Activated T-cell treated with anti-CD3 and anti-CD28 coated beads, Interleukin-2, amount 50 U/mL, for 72 hours (primary cell): ENCODE results near the gene ERG28. TPM values are rescaled to one million over a fixed set of nuclear protein-coding genes. Genes with fewer than 3 reads are reported as not detected.

Experiments
- ATAC-seq, 2 donors: fragments of 150-1000 bp; cut with Tn5 transposase; replicated peaks in 1 of 2; 2 replicates each; pipeline ENCODE4 v1.10.0; 2021; ENCODE audit warnings: moderate library complexity in 2 of 2, mild to moderate bottlenecking in 1 of 2
- DNase-seq, 2 donors: peaks; one replicate each; pipeline ENCODE4 v3.0.0; 2021 to 2022; ENCODE audit warnings: mixed read lengths in 1 of 2
- H3K27ac Mint-ChIP-seq: one replicate; pipeline ENCODE4 v1.8.0; 2022; ENCODE audit warnings: mild to moderate bottlenecking, moderate library complexity, mixed read lengths
- H3K27me3 Mint-ChIP-seq: one replicate; pipeline ENCODE4 v1.8.0; 2022; ENCODE audit warnings: low read depth, mixed read lengths
- H3K36me3 Mint-ChIP-seq, 2 donors: one replicate each; pipeline ENCODE4 v1.8.0; 2022; ENCODE audit warnings: mixed read lengths in 2 of 2, mild to moderate bottlenecking in 1 of 2; ENCODE audit not compliant: insufficient read depth in 2 of 2
- H3K4me1 Mint-ChIP-seq: one replicate; pipeline ENCODE4 v1.8.0; 2022; ENCODE audit warnings: low read depth, mixed read lengths
- H3K4me3 Mint-ChIP-seq, 2 donors: one replicate each; pipeline ENCODE4 v1.8.0; 2022; ENCODE audit warnings: mild to moderate bottlenecking in 2 of 2, mixed read lengths in 2 of 2, moderate library complexity in 2 of 2
- H3K9me3 Mint-ChIP-seq, 2 donors: one replicate each; pipeline ENCODE4 v1.8.0; 2022; ENCODE audit warnings: mixed read lengths in 2 of 2
- total RNA-seq, 2 donors: library from RNA; stranded (reverse); gene quantifications; one replicate each; pipeline ENCODE4 v1.2.3, GENCODE V29; 2022

The ERG28 gene
- total RNA-seq, 2 donors from 2014 or later = 14.5 to 15.5 TPM

GRCh38 chr14:75628816-75629215, 31.9 kb downstream of the ERG28 start:
- Mint-ChIP-seq H3K9me3 (no peaks in the 10 kb centered on the region), H3K36me3 (no peaks in the 10 kb centered on the region), H3K27me3 (no peaks in the 10 kb centered on the region), H3K4me3 (no peak overlapping the region), H3K27ac (no peak overlapping the region), H3K4me1 (no peaks in the 10 kb centered on the region)
- ATAC-seq (no peak), DNase-seq (no peak)

GRCh38 chr14:75627406-75627805, 33.3 kb downstream of the ERG28 start:
- no peak overlapping the region for H3K4me3 Mint-ChIP-seq
- H3K27ac Mint-ChIP-seq = no peak overlapping the region
- no peaks in the 10 kb centered on the region for H3K27me3 Mint-ChIP-seq
- no peaks in the 10 kb centered on the region for H3K9me3 Mint-ChIP-seq
- no peaks in the 10 kb centered on the region for H3K4me1 Mint-ChIP-seq
- no peaks in the 10 kb centered on the region for H3K36me3 Mint-ChIP-seq
- ATAC-seq (no peak), DNase-seq (no peak)

GRCh38 chr14:75626863-75627262, 33.8 kb downstream of the ERG28 start:
- Mint-ChIP-seq H3K4me1 (no peaks in the 10 kb centered on the region), H3K9me3 (no peaks in the 10 kb centered on the region), H3K36me3 (no peaks in the 10 kb centered on the region), H3K27me3 (no peaks in the 10 kb centered on the region), H3K4me3 (no peak overlapping the region), H3K27ac (no peak overlapping the region)
- ATAC-seq (no peak), DNase-seq (no peak)

GRCh38 chr14:75626396-75626795, 34.3 kb downstream of the ERG28 start:
- Mint-ChIP-seq H3K27me3 (no peaks in the 10 kb centered on the region), H3K4me1 (no peaks in the 10 kb centered on the region), H3K4me3 (no peak overlapping the region), H3K36me3 (no peaks in the 10 kb centered on the region), H3K27ac (no peak overlapping the region), H3K9me3 (no peaks in the 10 kb centered on the region)
- no peak for DNase-seq
- no peak for ATAC-seq

- DNase-seq (no peak), ATAC-seq (no peak)
- no peaks in the 10 kb centered on the region for H3K4me1 Mint-ChIP-seq
- no peaks in the 10 kb centered on the region for H3K9me3 Mint-ChIP-seq
- H3K36me3 Mint-ChIP-seq = no peaks in the 10 kb centered on the region
- no peak overlapping the region for H3K27ac Mint-ChIP-seq
- H3K4me3 Mint-ChIP-seq = no peak overlapping the region
- no peaks in the 10 kb centered on the region for H3K27me3 Mint-ChIP-seq
Measured at GRCh38 chr14:75625034-75625433, 35.6 kb downstream of the ERG28 start.

GRCh38 chr14:75619548-75619947, 41.1 kb downstream of the ERG28 start:
- peaks cover 0 to under 1% of the 10 kb centered on the region in 2 donors for H3K36me3 Mint-ChIP-seq
- H3K4me1 Mint-ChIP-seq = no peaks in the 10 kb centered on the region
- ATAC-seq (no peak), DNase-seq (no peak)
- H3K27me3 Mint-ChIP-seq = no peaks in the 10 kb centered on the region
- H3K9me3 Mint-ChIP-seq = peaks cover 1% of the 10 kb centered on the region in 2 donors
- no peak overlapping the region for H3K4me3 Mint-ChIP-seq
- H3K27ac Mint-ChIP-seq = no peak overlapping the region

GRCh38 chr14:75615200-75615599, 45.5 kb downstream of the ERG28 start:
- peaks cover 10 to 11% of the 10 kb centered on the region in 2 donors for H3K9me3 Mint-ChIP-seq
- H3K27me3 Mint-ChIP-seq = no peaks in the 10 kb centered on the region
- ATAC-seq (no peak), DNase-seq (no peak)
- no peak overlapping the region for H3K27ac Mint-ChIP-seq
- peaks cover 3 to 4% of the 10 kb centered on the region in 2 donors for H3K36me3 Mint-ChIP-seq
- H3K4me3 Mint-ChIP-seq = no peak overlapping the region
- H3K4me1 Mint-ChIP-seq = no peaks in the 10 kb centered on the region

GRCh38 chr14:75614179-75614578, 46.5 kb downstream of the ERG28 start:
- Mint-ChIP-seq H3K4me3 (no peak overlapping the region), H3K9me3 (peaks cover 10 to 11% of the 10 kb centered on the region in 2 donors), H3K4me1 (no peaks in the 10 kb centered on the region), H3K27ac (no peak overlapping the region), H3K36me3 (peaks cover 3 to 4% of the 10 kb centered on the region in 2 donors), H3K27me3 (no peaks in the 10 kb centered on the region)
- no peak for DNase-seq
- no peak for ATAC-seq

- Mint-ChIP-seq H3K36me3 (peaks cover 6 to 9% of the 10 kb centered on the region in 2 donors), H3K4me3 (no peak overlapping the region), H3K9me3 (peaks cover 10 to 19% of the 10 kb centered on the region in 2 donors), H3K27ac (no peak overlapping the region), H3K27me3 (no peaks in the 10 kb centered on the region), H3K4me1 (no peaks in the 10 kb centered on the region)
- ATAC-seq (no peak), DNase-seq (no peak)
Measured at GRCh38 chr14:75612157-75612556, 48.5 kb downstream of the ERG28 start.

GRCh38 chr14:75610834-75611233, 49.8 kb downstream of the ERG28 start:
- H3K27ac Mint-ChIP-seq = no peak overlapping the region
- DNase-seq (no peak), ATAC-seq (peak in 1 of 2 donors; percentile 36)
- no peaks in the 10 kb centered on the region for H3K4me1 Mint-ChIP-seq
- peaks cover 10 to 19% of the 10 kb centered on the region in 2 donors for H3K9me3 Mint-ChIP-seq
- H3K4me3 Mint-ChIP-seq = no peak overlapping the region
- no peaks in the 10 kb centered on the region for H3K27me3 Mint-ChIP-seq
- peaks cover 6 to 9% of the 10 kb centered on the region in 2 donors for H3K36me3 Mint-ChIP-seq

- DNase-seq (no peak), ATAC-seq (no peak)
- Mint-ChIP-seq H3K9me3 (peaks cover 10 to 19% of the 10 kb centered on the region in 2 donors), H3K36me3 (peaks cover 6 to 9% of the 10 kb centered on the region in 2 donors), H3K4me3 (no peak overlapping the region), H3K4me1 (peaks cover 5% of the 10 kb centered on the region), H3K27ac (no peak overlapping the region), H3K27me3 (no peaks in the 10 kb centered on the region)
Measured at GRCh38 chr14:75609606-75610475, 50.8 kb downstream of the ERG28 start.

GRCh38 chr14:75609116-75609515, 51.6 kb downstream of the ERG28 start:
- Mint-ChIP-seq H3K4me1 (peaks cover 5% of the 10 kb centered on the region), H3K27me3 (no peaks in the 10 kb centered on the region), H3K36me3 (peaks cover 6% of the 10 kb centered on the region in 2 donors), H3K27ac (no peak overlapping the region), H3K9me3 (peaks cover 4 to 13% of the 10 kb centered on the region in 2 donors), H3K4me3 (no peak overlapping the region)
- DNase-seq (no peak), ATAC-seq (no peak)

- peaks cover 3 to 6% of the 10 kb centered on the region in 2 donors for H3K36me3 Mint-ChIP-seq
- DNase-seq (no peak), ATAC-seq (no peak)
- H3K27ac Mint-ChIP-seq = no peak overlapping the region
- peaks cover 3 to 11% of the 10 kb centered on the region in 2 donors for H3K9me3 Mint-ChIP-seq
- peaks cover 5% of the 10 kb centered on the region for H3K4me1 Mint-ChIP-seq
- no peak overlapping the region for H3K4me3 Mint-ChIP-seq
- H3K27me3 Mint-ChIP-seq = no peaks in the 10 kb centered on the region
Measured at GRCh38 chr14:75607842-75608640, 52.6 kb downstream of the ERG28 start.
